WERI-Rb-1 (cell line): ENCODE measurements around the gene MYADML2.

Experiments
- DNase-seq: peaks from one replicate; pipeline ENCODE4 v3.0.0-alpha.2; 2020
- H3K27ac ChIP-seq: fragments of 250-450 bp; sonication (Bioruptor Pico); 2 replicates; pipeline ENCODE4 v1.5.1; 2020; ENCODE audit warnings: mild to moderate bottlenecking, moderate library complexity
- H3K27me3 ChIP-seq: fragments of 250-450 bp; sonication (Bioruptor Pico); 2 replicates; pipeline ENCODE4 v1.5.1; 2021; ENCODE audit warnings: mild to moderate bottlenecking, low read depth, moderate library complexity; ENCODE audit not compliant: insufficient read depth, severe bottlenecking
- H3K36me3 ChIP-seq: fragments of 250-450 bp; sonication (Bioruptor Pico); 2 replicates; pipeline ENCODE4 v1.5.1; 2020; ENCODE audit warnings: mild to moderate bottlenecking, moderate library complexity
- H3K4me3 ChIP-seq: 2 replicates; pipeline ENCODE4 v1.5.1; 2011; ENCODE audit warnings: low read depth, mild to moderate bottlenecking, control low read depth, low read length
- H3K9me3 ChIP-seq: fragments of 250-450 bp; sonication (Bioruptor Pico); 2 replicates; pipeline ENCODE4 v1.5.1; 2021; ENCODE audit warnings: mild to moderate bottlenecking, moderate library complexity; ENCODE audit not compliant: severe bottlenecking
- TF ChIP-seq, protein P1 (sequence below): IDR thresholded peaks from 2 replicates; pipeline ENCODE4 v1.5.1; 2011; ENCODE audit warnings: low read depth, mild to moderate bottlenecking, control low read depth, inconsistent platforms, low read length

The MYADML2 gene

DNA sequence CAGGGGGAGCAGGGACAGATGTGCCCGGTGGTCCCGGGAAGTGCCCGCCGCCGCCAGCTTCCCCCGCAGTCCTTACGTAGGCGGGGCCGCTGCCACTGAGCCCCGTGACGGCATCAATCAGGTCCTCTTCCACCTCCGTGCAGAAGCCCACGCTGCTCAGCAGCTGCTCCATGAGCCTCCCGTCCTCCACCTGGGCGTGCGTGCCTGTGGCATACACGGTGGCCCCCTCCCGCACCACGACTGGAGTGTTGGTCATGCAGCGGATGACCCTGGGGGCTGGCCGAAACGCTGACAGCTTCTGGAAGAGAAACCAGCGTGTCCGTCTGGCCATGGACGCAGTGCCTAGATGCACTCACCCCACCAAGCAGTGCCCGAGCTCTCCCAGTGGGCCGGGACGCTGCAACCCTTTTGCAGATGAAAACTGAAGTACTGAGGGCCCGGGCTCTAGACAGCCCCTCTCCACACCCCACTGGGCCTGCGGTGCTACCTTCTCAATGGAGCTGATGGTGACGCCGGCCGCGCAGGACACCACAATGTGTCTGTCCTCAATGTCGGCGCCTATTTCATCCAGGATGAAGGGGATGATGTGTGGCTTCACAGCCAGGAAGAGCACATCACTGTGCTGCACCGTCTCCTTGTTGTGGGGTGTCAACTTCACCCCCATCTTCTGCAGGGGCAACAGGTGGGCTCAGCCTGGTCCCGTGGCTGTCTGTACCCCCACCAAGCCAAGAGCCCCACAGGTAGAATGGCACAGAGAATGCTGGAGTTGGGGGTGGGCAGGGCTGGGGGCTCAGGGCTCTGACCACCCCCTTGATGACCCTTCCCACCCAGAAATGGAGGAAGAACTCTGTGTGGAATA lies 12.0 kb downstream of the MYADML2 start:
- H3K27ac ChIP-seq: no peak overlapping the region
- no peak overlapping the region for H3K4me3 ChIP-seq
- no peaks in the 10 kb centered on the region for H3K27me3 ChIP-seq
- TF ChIP-seq, protein P1, sequence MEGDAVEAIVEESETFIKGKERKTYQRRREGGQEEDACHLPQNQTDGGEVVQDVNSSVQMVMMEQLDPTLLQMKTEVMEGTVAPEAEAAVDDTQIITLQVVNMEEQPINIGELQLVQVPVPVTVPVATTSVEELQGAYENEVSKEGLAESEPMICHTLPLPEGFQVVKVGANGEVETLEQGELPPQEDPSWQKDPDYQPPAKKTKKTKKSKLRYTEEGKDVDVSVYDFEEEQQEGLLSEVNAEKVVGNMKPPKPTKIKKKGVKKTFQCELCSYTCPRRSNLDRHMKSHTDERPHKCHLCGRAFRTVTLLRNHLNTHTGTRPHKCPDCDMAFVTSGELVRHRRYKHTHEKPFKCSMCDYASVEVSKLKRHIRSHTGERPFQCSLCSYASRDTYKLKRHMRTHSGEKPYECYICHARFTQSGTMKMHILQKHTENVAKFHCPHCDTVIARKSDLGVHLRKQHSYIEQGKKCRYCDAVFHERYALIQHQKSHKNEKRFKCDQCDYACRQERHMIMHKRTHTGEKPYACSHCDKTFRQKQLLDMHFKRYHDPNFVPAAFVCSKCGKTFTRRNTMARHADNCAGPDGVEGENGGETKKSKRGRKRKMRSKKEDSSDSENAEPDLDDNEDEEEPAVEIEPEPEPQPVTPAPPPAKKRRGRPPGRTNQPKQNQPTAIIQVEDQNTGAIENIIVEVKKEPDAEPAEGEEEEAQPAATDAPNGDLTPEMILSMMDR: no peak
- H3K36me3 ChIP-seq: peaks cover 38% of the 10 kb centered on the region
- H3K9me3 ChIP-seq: no peaks in the 10 kb centered on the region
- DNase-seq: peak; percentile 19

DNA sequence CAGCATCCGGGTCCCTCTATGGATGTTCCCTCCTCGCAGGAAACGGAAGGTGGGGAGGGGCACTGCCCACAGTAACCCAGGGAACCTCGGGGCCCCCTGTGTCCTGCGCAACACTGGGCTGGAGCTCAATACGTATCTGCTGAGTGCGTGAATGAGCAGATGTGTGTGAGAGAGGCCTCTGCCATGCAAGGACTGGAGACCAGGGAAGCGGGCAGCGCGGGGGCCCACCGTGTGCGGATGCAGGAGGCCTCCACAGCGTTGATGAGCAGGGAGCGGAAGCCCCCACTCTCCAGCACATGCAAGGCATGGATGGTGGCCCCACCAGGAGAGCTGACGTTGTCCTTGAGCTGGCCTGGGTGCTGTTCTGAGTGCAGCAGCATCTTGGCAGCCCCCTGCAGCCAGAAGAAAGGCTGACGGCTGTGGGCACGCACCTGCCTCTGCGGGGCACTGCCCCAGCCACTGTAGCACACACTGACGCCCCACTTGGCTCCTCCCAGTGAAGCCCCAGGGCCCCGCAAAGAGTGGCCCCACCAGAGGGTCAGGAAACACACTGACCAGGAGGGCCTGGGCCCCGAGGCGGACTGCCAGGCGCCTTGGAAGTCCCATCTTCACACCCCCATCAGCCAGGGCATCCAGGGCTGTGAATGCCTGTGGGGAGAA lies 12.8 kb downstream of the MYADML2 start:
- no peak for DNase-seq
- Histone ChIP-seq H3K4me3 (no peak overlapping the region), H3K27ac (no peak overlapping the region), H3K36me3 (peaks cover 42% of the 10 kb centered on the region), H3K27me3 (no peaks in the 10 kb centered on the region), H3K9me3 (no peaks in the 10 kb centered on the region)
- TF ChIP-seq, protein P1: no peak

DNA sequence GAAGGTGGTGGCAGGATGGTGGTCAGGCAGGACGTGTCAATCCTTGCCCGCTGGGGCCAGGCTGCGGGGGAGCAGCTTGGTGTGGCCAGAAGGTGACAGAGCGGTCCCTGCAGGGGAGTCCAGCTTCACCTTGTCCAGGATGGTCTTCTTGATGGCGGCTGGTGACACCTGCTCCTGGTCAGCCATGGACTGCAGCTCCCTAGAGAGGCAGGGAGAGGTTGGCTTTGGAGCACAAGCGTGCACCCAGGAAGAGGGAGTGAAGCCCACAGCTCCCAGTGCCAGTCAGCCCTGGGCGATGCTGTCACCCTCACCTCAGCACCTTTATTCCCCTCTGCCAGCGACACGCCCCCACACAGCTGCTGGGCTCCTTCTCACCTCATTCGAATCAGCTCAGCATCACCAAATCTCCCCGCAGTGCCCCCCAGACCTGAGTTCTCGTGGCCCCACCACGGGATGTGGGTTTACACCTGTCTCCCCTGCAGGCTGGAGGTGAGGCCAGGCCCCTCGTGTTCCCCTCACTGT lies 13.8 kb downstream of the MYADML2 start:
- H3K9me3 ChIP-seq: no peaks in the 10 kb centered on the region
- no peak overlapping the region for H3K4me3 ChIP-seq
- TF ChIP-seq, protein P1: no peak
- DNase-seq: no peak
- H3K36me3 ChIP-seq: peaks cover 45% of the 10 kb centered on the region
- H3K27ac ChIP-seq: no peak overlapping the region
- H3K27me3 ChIP-seq: no peaks in the 10 kb centered on the region

DNA sequence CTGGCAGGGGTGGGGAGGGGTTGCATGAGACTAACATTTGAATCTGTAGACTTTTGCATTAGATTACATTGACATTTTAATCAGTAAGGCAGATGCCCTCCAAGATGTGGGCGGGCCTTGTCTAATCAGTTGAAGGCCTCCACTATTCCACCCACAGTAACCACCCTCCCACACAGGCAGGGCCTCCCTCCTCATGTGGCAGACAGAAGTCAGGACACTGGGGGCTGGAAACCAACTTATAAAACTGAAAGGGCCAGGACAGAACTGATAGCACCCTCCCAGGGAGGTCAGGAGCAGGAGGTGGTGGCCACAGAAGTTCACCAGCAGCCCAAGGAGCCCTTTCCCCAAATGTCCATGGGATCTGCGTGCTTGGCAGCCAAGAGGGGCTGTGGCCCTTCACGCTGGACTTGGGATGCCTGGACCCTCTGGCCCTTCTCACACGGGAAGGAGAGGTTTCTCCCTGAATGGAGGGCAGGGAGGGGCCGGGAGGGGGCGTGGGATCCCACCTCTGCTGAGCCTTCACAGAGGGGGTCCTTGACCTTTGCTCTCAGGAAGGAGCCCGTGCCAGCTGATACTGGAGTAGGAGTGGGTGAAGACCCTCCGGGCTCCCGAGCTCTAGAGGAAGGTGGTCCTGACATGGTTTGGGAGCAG lies 14.6 kb downstream of the MYADML2 start:
- H3K27me3 ChIP-seq: no peaks in the 10 kb centered on the region

DNA sequence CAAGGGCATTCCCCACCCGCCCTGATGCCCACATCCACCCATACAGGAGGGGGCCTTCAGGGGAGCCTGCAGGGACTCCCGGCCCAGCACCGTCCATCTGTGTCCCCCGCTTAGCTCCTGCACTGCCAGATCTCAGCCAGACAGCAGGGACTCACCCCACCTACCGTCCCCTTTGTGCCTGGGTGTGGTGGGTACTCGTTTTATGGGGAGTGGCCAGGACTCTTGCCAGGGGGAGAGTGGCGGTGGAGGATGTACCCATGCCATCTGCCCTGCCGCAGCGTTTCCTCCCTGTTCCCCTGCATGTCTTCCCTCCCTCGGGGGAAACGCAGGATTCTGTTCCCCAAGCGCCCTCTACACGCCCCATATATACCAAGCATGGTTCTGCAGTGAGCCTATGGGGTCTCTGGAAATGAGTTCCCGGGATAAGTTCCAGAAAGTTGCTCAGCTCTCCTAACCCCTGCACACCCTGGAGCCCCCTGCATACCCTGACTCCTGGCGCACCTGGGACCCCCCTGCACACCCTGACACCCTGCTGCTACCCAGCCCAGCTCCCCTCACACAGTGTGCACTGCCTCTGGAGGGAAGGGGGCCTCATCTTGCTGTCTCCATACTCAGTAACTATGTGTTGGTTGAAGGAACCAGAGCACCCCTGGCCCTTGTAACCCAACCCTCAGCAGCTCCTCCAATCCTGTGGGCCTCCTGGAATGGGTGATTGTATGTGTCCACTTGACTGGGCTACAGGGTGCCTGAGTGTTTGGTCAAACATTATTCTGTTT lies 15.3 kb downstream of the MYADML2 start:
- Histone ChIP-seq H3K27ac (no peak overlapping the region), H3K4me3 (no peak overlapping the region), H3K27me3 (no peaks in the 10 kb centered on the region), H3K36me3 (peaks cover 45% of the 10 kb centered on the region), H3K9me3 (no peaks in the 10 kb centered on the region)
- TF ChIP-seq, protein P1: no peak
- peak; percentile 59 for DNase-seq

More for the DNA sequence above, 14.6 kb downstream of the MYADML2 start:
- TF ChIP-seq, protein P1: no peak
- Histone ChIP-seq H3K27ac (no peak overlapping the region), H3K9me3 (no peaks in the 10 kb centered on the region), H3K4me3 (no peak overlapping the region), H3K36me3 (peaks cover 45% of the 10 kb centered on the region)
- no peak for DNase-seq
